Neural cell (in vitro differentiated cells): ENCODE data around the gene C21orf91. TPM values are rescaled to one million over a fixed set of nuclear protein-coding genes. Genes with fewer than 3 reads are reported as not detected.

Experiments
- H2AFZ ChIP-seq: fragments of 200-600, 300-800 bp; sonication (generic), shearing (Covaris generic); 2 replicates; pipeline ENCODE4 v1.6.0; 2014; ENCODE audit warnings: low read depth, mild to moderate bottlenecking, antibody characterized with exemption, low read length, moderate library complexity
- H3F3A ChIP-seq: fragments of 200-600 bp; shearing (Covaris generic); 2 replicates; pipeline ENCODE4 v1.6.1; 2016; ENCODE audit warnings: mild to moderate bottlenecking, moderate library complexity, mixed read lengths, antibody characterized with exemption, low read length; ENCODE audit not compliant: insufficient read depth, poor library complexity, severe bottlenecking
- H3K27ac ChIP-seq: fragments of 200-600, 300-800 bp; sonication (generic), shearing (Covaris generic); 2 replicates; pipeline ENCODE4 v1.5.1; 2014; ENCODE audit warnings: mild to moderate bottlenecking, low read length, moderate library complexity
- H3K27me3 ChIP-seq: fragments of 300-800, 200-600 bp; sonication (generic), shearing (Covaris generic); 2 replicates; pipeline ENCODE4 v1.6.0; 2014; ENCODE audit warnings: mild to moderate bottlenecking, low read depth, low read length, moderate library complexity; ENCODE audit not compliant: insufficient read depth
- H3K36me3 ChIP-seq: fragments of 300-800, 200-600 bp; sonication (generic), shearing (Covaris generic); 2 replicates; pipeline ENCODE4 v1.5.1; 2014; ENCODE audit warnings: mild to moderate bottlenecking, antibody characterized with exemption, low read length, moderate library complexity; ENCODE audit not compliant: insufficient read depth
- H3K4me2 ChIP-seq: fragments of 300-800, 200-600 bp; sonication (generic), shearing (Covaris generic); 2 replicates; pipeline ENCODE4 v1.6.0; 2014; ENCODE audit warnings: mild to moderate bottlenecking, low read length
- H3K4me3 ChIP-seq: fragments of 300-800, 200-600 bp; sonication (generic), shearing (Covaris generic); 2 replicates; pipeline ENCODE4 v1.5.1; 2014; ENCODE audit warnings: mild to moderate bottlenecking, low read length, moderate library complexity
- H3K79me2 ChIP-seq: fragments of 200-600 bp; shearing (Covaris generic); replicated peaks from 2 replicates; pipeline ENCODE4 v1.6.0; 2014; ENCODE audit warnings: mild to moderate bottlenecking, low read length, moderate library complexity; ENCODE audit not compliant: insufficient read depth
- H3K9ac ChIP-seq: fragments of 300-800, 200-600 bp; sonication (generic), shearing (Covaris generic); 2 replicates; pipeline ENCODE4 v1.6.1; 2016; ENCODE audit warnings: mild to moderate bottlenecking, low read length, mixed read lengths
- H3K9me2 ChIP-seq: fragments of 200-600 bp; shearing (Covaris generic); 2 replicates; pipeline ENCODE4 v1.6.1; 2016; ENCODE audit warnings: mild to moderate bottlenecking, low read length, mixed read lengths; ENCODE audit not compliant: insufficient read depth
- H3K9me3 ChIP-seq: fragments of 200-600, 300-800 bp; sonication (generic), shearing (Covaris generic); 2 replicates; pipeline ENCODE4 v1.6.1; 2016; ENCODE audit warnings: mild to moderate bottlenecking, mixed run types, low read length, moderate library complexity, mixed read lengths
- H4K20me1 ChIP-seq: fragments of 200-600 bp; shearing (Covaris generic); 2 replicates; pipeline ENCODE4 v1.6.1; 2016; ENCODE audit warnings: mild to moderate bottlenecking, mixed run types; ENCODE audit not compliant: insufficient read depth
- MXI1 ChIP-seq: fragments of 450-650 bp; conservative IDR thresholded peaks from 2 replicates; pipeline ENCODE4 v1.6.1; 2014; ENCODE audit warnings: antibody characterized with exemption, mild to moderate bottlenecking; ENCODE audit not compliant: poor library complexity, severe bottlenecking
- POLR2AphosphoS5 ChIP-seq: IDR thresholded peaks from 2 replicates; pipeline ENCODE4 v1.6.1; 2012
- RAD21 ChIP-seq: fragments of 450-650 bp; conservative IDR thresholded peaks from 2 replicates; pipeline ENCODE4 v1.6.1; 2014; ENCODE audit warnings: antibody characterized with exemption, mild to moderate bottlenecking, moderate library complexity
- SMC3 ChIP-seq: fragments of 450-650 bp; conservative IDR thresholded peaks from 2 replicates; pipeline ENCODE4 v1.6.1; 2014; ENCODE audit warnings: antibody characterized with exemption, mild to moderate bottlenecking, moderate library complexity; ENCODE audit not compliant: poor library complexity
- TAF1 ChIP-seq: IDR thresholded peaks from 2 replicates; pipeline ENCODE4 v1.6.1; 2012; ENCODE audit warnings: low read depth
- polyA plus RNA-seq: library from polyadenylated mRNA; depleted of rRNA; stranded (reverse); fragments of >200 nt; gene quantifications from 2 replicates; pipeline ENCODE4 v1.2.3, GENCODE V29; 2014
- TF ChIP-seq, protein P1 (sequence below): IDR thresholded peaks from 2 replicates; pipeline ENCODE4 v1.6.1; 2012; ENCODE audit warnings: borderline replicate concordance
- TF ChIP-seq, protein P2 (sequence below): fragments of 450-650 bp; IDR thresholded peaks from 2 replicates; pipeline ENCODE4 v1.5.1; 2014; ENCODE audit warnings: antibody characterized with exemption, mild to moderate bottlenecking, moderate library complexity; ENCODE audit not compliant: poor library complexity, severe bottlenecking

The C21orf91 gene
- polyA plus RNA-seq, 1 donor from 2014 or later, result 19.6 TPM

DNA sequence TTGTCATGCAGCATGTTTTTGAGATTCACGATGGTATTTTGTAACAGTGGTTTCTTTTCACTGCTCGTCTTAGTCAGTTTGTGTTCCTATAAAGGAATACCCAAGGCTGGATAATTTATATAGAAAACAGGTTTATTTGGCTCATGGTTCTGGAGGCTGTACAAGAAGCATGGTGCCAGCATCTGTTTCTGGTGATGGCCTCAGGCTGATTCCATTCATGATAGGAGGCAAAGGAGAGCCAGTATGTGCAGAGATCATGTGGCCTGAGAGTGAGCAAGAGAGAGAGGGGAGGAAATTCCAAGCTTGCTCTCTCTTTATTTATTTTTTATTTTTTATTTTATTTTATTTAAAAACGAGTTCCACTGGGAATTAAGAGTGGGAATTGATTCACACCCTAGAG is 2.0 kb upstream of the C21orf91 start:
- Histone ChIP-seq H3K27me3 (no peaks in the 10 kb centered on the region), H2AFZ (no peak overlapping the region), H4K20me1 (no peaks in the 10 kb centered on the region), H3K4me3 (no peak overlapping the region), H3K36me3 (no peaks in the 10 kb centered on the region), H3F3A (no peaks in the 10 kb centered on the region), H3K9me2 (no peaks in the 10 kb centered on the region), H3K4me2 (no peak overlapping the region), H3K9ac (no peak overlapping the region), H3K79me2 (peaks cover 27% of the 10 kb centered on the region), H3K27ac (no peak overlapping the region), H3K9me3 (no peaks in the 10 kb centered on the region)
- TF ChIP-seq, protein P1, sequence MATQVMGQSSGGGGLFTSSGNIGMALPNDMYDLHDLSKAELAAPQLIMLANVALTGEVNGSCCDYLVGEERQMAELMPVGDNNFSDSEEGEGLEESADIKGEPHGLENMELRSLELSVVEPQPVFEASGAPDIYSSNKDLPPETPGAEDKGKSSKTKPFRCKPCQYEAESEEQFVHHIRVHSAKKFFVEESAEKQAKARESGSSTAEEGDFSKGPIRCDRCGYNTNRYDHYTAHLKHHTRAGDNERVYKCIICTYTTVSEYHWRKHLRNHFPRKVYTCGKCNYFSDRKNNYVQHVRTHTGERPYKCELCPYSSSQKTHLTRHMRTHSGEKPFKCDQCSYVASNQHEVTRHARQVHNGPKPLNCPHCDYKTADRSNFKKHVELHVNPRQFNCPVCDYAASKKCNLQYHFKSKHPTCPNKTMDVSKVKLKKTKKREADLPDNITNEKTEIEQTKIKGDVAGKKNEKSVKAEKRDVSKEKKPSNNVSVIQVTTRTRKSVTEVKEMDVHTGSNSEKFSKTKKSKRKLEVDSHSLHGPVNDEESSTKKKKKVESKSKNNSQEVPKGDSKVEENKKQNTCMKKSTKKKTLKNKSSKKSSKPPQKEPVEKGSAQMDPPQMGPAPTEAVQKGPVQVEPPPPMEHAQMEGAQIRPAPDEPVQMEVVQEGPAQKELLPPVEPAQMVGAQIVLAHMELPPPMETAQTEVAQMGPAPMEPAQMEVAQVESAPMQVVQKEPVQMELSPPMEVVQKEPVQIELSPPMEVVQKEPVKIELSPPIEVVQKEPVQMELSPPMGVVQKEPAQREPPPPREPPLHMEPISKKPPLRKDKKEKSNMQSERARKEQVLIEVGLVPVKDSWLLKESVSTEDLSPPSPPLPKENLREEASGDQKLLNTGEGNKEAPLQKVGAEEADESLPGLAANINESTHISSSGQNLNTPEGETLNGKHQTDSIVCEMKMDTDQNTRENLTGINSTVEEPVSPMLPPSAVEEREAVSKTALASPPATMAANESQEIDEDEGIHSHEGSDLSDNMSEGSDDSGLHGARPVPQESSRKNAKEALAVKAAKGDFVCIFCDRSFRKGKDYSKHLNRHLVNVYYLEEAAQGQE, result no peak
- TF ChIP-seq SMC3, result no peak

DNA sequence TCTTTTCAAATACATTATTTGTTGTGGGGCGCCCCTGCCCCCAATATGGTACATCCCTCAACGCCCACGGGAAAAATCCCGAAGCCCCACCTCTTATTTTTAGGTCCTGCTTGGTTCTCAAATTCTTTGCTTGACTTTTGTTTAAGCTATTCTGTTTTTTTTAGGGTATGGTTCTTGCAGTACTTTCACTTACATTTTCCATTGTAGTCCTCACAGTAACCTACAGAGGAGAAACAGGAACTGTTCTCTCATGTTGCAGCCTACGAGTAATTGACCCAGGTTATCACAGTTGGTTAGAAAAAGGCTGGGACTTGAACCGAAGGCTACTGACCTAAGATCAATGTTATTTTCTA is 697 bp upstream of the C21orf91 start:
- peak overlapping the region; percentile 77 for H3K9ac ChIP-seq
- peak overlapping the region; percentile 35 for H3K4me2 ChIP-seq
- H2AFZ ChIP-seq, result peak overlapping the region; percentile 71
- H3K9me2 ChIP-seq, result no peaks in the 10 kb centered on the region
- H3K9me3 ChIP-seq, result no peaks in the 10 kb centered on the region
- TF ChIP-seq POLR2AphosphoS5 (no peak), TAF1 (no peak), SMC3 (no peak), RAD21 (no peak)
- H3K27me3 ChIP-seq, result no peaks in the 10 kb centered on the region
- H3K36me3 ChIP-seq, result no peaks in the 10 kb centered on the region
- H3K27ac ChIP-seq, result peak overlapping the region; percentile 73
- H3F3A ChIP-seq, result no peaks in the 10 kb centered on the region
- H3K4me3 ChIP-seq, result peak overlapping the region; percentile 89
- no peaks in the 10 kb centered on the region for H4K20me1 ChIP-seq
- H3K79me2 ChIP-seq, result peaks cover 38% of the 10 kb centered on the region

DNA sequence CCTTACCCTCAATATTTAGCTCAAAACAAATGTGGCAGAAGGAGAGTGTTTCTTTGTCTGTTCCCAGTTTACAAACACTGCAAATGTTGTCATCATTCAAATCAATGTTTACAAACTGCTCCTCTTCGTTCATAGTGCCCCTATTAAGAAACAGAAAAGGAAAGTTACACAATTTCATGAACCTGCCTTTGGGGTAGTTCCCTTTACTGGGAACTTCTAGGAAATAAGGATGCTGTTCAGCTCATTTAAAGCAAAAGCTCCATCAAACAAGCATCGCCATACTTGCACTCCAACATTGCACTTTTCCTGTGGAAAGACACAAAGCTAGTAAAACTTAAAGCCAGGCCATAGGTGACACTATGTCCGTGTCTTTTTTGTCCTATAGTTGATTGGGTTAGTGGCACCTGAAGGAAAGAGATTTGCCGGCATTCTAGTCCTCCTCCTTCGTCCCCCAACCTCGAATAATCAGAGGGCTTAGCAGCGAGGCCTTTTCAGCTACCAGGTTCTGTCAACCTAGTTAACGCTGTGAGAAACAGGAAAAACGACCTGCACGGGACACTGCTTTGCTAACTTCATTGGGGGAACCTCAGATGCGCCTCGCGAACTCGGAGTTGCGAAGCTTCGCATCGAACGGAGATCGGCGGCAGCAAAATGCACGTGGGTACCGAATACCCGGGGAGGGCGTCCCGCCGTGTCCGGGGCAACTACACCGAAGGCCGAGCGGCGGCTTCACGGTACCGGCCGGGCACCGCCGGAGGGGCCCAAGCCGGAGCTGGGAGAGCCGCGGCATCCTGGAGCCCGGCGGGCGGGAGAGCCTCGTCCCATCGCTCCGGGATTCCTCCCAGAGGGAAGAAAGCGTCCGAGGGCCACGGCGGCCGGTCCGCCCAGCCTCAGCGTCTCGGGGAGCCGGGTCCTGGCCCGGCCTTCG is 706 bp downstream of the C21orf91 start:
- Histone ChIP-seq H4K20me1 (no peaks in the 10 kb centered on the region), H3K4me3 (peak overlapping the region; percentile 89), H2AFZ (peak overlapping the region; percentile 71), H3K9me3 (no peaks in the 10 kb centered on the region), H3K27ac (peak overlapping the region; percentile 73), H3K79me2 (peaks cover 41% of the 10 kb centered on the region), H3K9ac (peak overlapping the region; percentile 77), H3K9me2 (no peaks in the 10 kb centered on the region), H3F3A (no peaks in the 10 kb centered on the region), H3K27me3 (no peaks in the 10 kb centered on the region), H3K36me3 (no peaks in the 10 kb centered on the region), H3K4me2 (peak overlapping the region; percentile 68)
- TF ChIP-seq SMC3, result peak; percentile 54
- TF ChIP-seq, protein P2, sequence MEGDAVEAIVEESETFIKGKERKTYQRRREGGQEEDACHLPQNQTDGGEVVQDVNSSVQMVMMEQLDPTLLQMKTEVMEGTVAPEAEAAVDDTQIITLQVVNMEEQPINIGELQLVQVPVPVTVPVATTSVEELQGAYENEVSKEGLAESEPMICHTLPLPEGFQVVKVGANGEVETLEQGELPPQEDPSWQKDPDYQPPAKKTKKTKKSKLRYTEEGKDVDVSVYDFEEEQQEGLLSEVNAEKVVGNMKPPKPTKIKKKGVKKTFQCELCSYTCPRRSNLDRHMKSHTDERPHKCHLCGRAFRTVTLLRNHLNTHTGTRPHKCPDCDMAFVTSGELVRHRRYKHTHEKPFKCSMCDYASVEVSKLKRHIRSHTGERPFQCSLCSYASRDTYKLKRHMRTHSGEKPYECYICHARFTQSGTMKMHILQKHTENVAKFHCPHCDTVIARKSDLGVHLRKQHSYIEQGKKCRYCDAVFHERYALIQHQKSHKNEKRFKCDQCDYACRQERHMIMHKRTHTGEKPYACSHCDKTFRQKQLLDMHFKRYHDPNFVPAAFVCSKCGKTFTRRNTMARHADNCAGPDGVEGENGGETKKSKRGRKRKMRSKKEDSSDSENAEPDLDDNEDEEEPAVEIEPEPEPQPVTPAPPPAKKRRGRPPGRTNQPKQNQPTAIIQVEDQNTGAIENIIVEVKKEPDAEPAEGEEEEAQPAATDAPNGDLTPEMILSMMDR, result no peak
- TF ChIP-seq MXI1, result peak; percentile 92
- TF ChIP-seq RAD21, result no peak
